Trophoblast cell (in vitro differentiated cells and primary cell): Measurements from ENCODE around the gene PELO.

Experiments
- DNase-seq, 2 donors: peaks; one replicate each; pipeline ENCODE4 v3.0.0-alpha.2; 2016
- H2AFZ ChIP-seq: 2 replicates; pipeline ENCODE4 v1.6.1; 2013; ENCODE audit warnings: low read length, moderate library complexity, mild to moderate bottlenecking; ENCODE audit not compliant: insufficient read depth, poor library complexity
- H2AK5ac ChIP-seq: 2 replicates; pipeline ENCODE4 v1.6.1; 2013; ENCODE audit warnings: mild to moderate bottlenecking, low read length
- H2BK120ac ChIP-seq: 2 replicates; pipeline ENCODE4 v1.6.1; 2013; ENCODE audit warnings: low read length, mild to moderate bottlenecking, moderate library complexity; ENCODE audit not compliant: insufficient read depth, poor library complexity
- H2BK12ac ChIP-seq: 2 replicates; pipeline ENCODE4 v1.6.1; 2013; ENCODE audit warnings: mild to moderate bottlenecking, low read length, moderate library complexity
- H2BK5ac ChIP-seq: 2 replicates; pipeline ENCODE4 v1.6.1; 2013; ENCODE audit warnings: low read length, low read depth, moderate library complexity, mild to moderate bottlenecking; ENCODE audit not compliant: poor library complexity
- H3K14ac ChIP-seq: 2 replicates; pipeline ENCODE4 v1.6.1; 2013; ENCODE audit warnings: mild to moderate bottlenecking, low read length
- H3K18ac ChIP-seq: 2 replicates; pipeline ENCODE4 v1.6.1; 2013; ENCODE audit warnings: mild to moderate bottlenecking, low read length
- H3K23ac ChIP-seq: 2 replicates; pipeline ENCODE4 v1.6.1; 2013; ENCODE audit warnings: low read length
- H3K27ac ChIP-seq: 2 replicates; pipeline ENCODE4 v1.5.1; 2013; ENCODE audit warnings: low read depth, mild to moderate bottlenecking, inconsistent platforms, low read length, moderate library complexity
- H3K27me3 ChIP-seq: 2 replicates; pipeline ENCODE4 v1.6.1; 2013; ENCODE audit warnings: inconsistent platforms, mild to moderate bottlenecking, low read length, moderate library complexity; ENCODE audit not compliant: insufficient read depth
- H3K36me3 ChIP-seq, 2 experiments: 1 replicate in 1 of 2; 2 replicates in 1 of 2; pipeline ENCODE4 v1.6.1; 2013; ENCODE audit warnings: low read length in 2 of 2, mild to moderate bottlenecking in 2 of 2, moderate library complexity in 1 of 2; ENCODE audit not compliant: insufficient read depth in 2 of 2, control insufficient read depth in 1 of 2
- H3K4ac ChIP-seq: 2 replicates; pipeline ENCODE4 v1.6.1; 2013; ENCODE audit warnings: low read depth, mild to moderate bottlenecking, low read length, moderate library complexity
- H3K4me1 ChIP-seq, 2 experiments: 1 replicate in 1 of 2; 2 replicates in 1 of 2; pipeline ENCODE4 v1.6.1; 2013; ENCODE audit warnings: low read length in 2 of 2, mild to moderate bottlenecking in 2 of 2, moderate library complexity in 1 of 2; ENCODE audit not compliant: insufficient read depth in 2 of 2, control insufficient read depth in 1 of 2
- H3K4me2 ChIP-seq: 2 replicates; pipeline ENCODE4 v1.6.1; 2013; ENCODE audit warnings: inconsistent platforms, mild to moderate bottlenecking, low read length, moderate library complexity
- H3K4me3 ChIP-seq: 2 replicates; pipeline ENCODE4 v1.5.1; 2013; ENCODE audit warnings: mild to moderate bottlenecking, low read depth, low read length, inconsistent platforms
- H3K79me1 ChIP-seq: one replicate; pipeline ENCODE4 v1.6.1; 2013; ENCODE audit warnings: low read length
- H3K79me2 ChIP-seq: 2 replicates; pipeline ENCODE4 v1.6.1; 2013; ENCODE audit warnings: low read length, mild to moderate bottlenecking; ENCODE audit not compliant: control insufficient read depth, insufficient read depth, poor library complexity
- H3K9ac ChIP-seq: 2 replicates; pipeline ENCODE4 v1.6.1; 2013; ENCODE audit warnings: mild to moderate bottlenecking, low read length
- H3K9me3 ChIP-seq: 2 replicates; pipeline ENCODE4 v1.6.1; 2013; ENCODE audit warnings: low read depth, mild to moderate bottlenecking, control low read depth, inconsistent platforms, low read length; ENCODE audit not compliant: insufficient read depth
- H4K12ac ChIP-seq: 2 replicates; pipeline ENCODE4 v1.6.1; 2013; ENCODE audit warnings: low read depth, mild to moderate bottlenecking, low read length, moderate library complexity
- H4K8ac ChIP-seq: 2 replicates; pipeline ENCODE4 v1.6.1; 2013; ENCODE audit warnings: low read depth, mild to moderate bottlenecking, low read length, moderate library complexity
- H4K91ac ChIP-seq: one replicate; pipeline ENCODE4 v1.6.1; 2013; ENCODE audit warnings: low read depth, mild to moderate bottlenecking, low read length, moderate library complexity
- WGBS: extraction: QIAGEN DNeasy Blood & Tissue Kit; methylation state at CpG from one replicate; pipeline ENCODE4 v1.1.7; 2013; ENCODE audit warnings: missing lambda C conversion rate; ENCODE audit not compliant: insufficient read length, insufficient coverage; ENCODE audit errors: extremely low coverage; 5-methylcytosine and 5-hydroxymethylcytosine counted together

The PELO gene

GRCh38 chr5:52837068-52837467, 49.4 kb downstream of the PELO start:
- H2BK120ac ChIP-seq: no peak overlapping the region
- no peaks in the 10 kb centered on the region for H3K27me3 ChIP-seq
- H3K4me2 ChIP-seq: no peak overlapping the region
- no peak overlapping the region for H4K91ac ChIP-seq
- H3K79me2 ChIP-seq: no peaks in the 10 kb centered on the region
- H2BK12ac ChIP-seq: no peak overlapping the region
- H3K4me3 ChIP-seq: no peak overlapping the region
- H3K14ac ChIP-seq: no peak overlapping the region
- no peak overlapping the region for H3K18ac ChIP-seq
- DNase-seq: peak in 1 of 2 donors; percentile 44
- no peaks in the 10 kb centered on the region for H3K36me3 ChIP-seq
- H2BK5ac ChIP-seq: no peak overlapping the region
- no peaks in the 10 kb centered on the region for H3K9me3 ChIP-seq
- no peak overlapping the region for H3K4ac ChIP-seq
- no peak overlapping the region for H3K27ac ChIP-seq
- no peak overlapping the region for H3K9ac ChIP-seq
- H3K4me1 ChIP-seq: no peaks in the 10 kb centered on the region
- H2AK5ac ChIP-seq: no peak overlapping the region
- H4K8ac ChIP-seq: no peak overlapping the region
- no CpG with 5 or more reads among the region's 7 CpGs for WGBS
- H2AFZ ChIP-seq: no peak overlapping the region
- H3K79me1 ChIP-seq: no peaks in the 10 kb centered on the region
- H3K23ac ChIP-seq: no peak overlapping the region
- H4K12ac ChIP-seq: no peak overlapping the region
